Cerebellar nuclear complex (tissue), 1 donor: ENCODE results near the gene PKN3.

ENCODE experiments used
- DNase-seq, 2 experiments: peaks; one replicate each; lab custom pipeline; 2025; lab: John Stamatoyannopoulos, UW

The PKN3 gene

GRCh38 chr9:128716581-128717254 lies 14.4 kb downstream of the PKN3 start:
- DNase-seq = no peak

GRCh38 chr9:128718047-128718446 lies 15.7 kb downstream of the PKN3 start:
- DNase-seq = no peak

GRCh38 chr9:128718475-128718874 lies 16.2 kb downstream of the PKN3 start:
- DNase-seq = no peak

- DNase-seq = no peak
These were observed 17.8 kb downstream of the PKN3 start for GRCh38 chr9:128719919-128720605.

- DNase-seq = no peak
These were observed 18.7 kb downstream of the PKN3 start for GRCh38 chr9:128720841-128721486.

GRCh38 chr9:128721487-128722010 lies 19.2 kb downstream of the PKN3 start:
- no peak for DNase-seq

GRCh38 chr9:128722380-128723351 lies 20.4 kb downstream of the PKN3 start:
- no peak for DNase-seq

GRCh38 chr9:128723352-128723865 lies 21.1 kb downstream of the PKN3 start:
- no peak for DNase-seq

GRCh38 chr9:128723866-128724743 lies 21.8 kb downstream of the PKN3 start, which contains the start of gene ZDHHC12:
ZDHHC12 (minus strand) TSS chr9:128724127; CDS start chr9:128724093, 34 bp downstream.
- peak; percentile 80 to 88 for DNase-seq

- DNase-seq = peak; percentile 79 to 87
These were observed 22.5 kb downstream of the PKN3 start for GRCh38 chr9:128724744-128725211.

GRCh38 chr9:128727640-128728248 lies 25.4 kb downstream of the PKN3 start:
- DNase-seq = no peak

GRCh38 chr9:128728298-128728697 lies 26.0 kb downstream of the PKN3 start:
- no peak for DNase-seq

GRCh38 chr9:128729302-128729701 lies 27.0 kb downstream of the PKN3 start:
- no peak for DNase-seq

- no peak for DNase-seq
These were observed 27.6 kb downstream of the PKN3 start for GRCh38 chr9:128729766-128730517.

- DNase-seq = no peak
These were observed 28.8 kb downstream of the PKN3 start for GRCh38 chr9:128731093-128731492.

- no peak for DNase-seq
These were observed 29.4 kb downstream of the PKN3 start for GRCh38 chr9:128731691-128732090.

- DNase-seq = no peak
These were observed 30.3 kb downstream of the PKN3 start for GRCh38 chr9:128732576-128732975.

- no peak for DNase-seq
These were observed 31.0 kb downstream of the PKN3 start for GRCh38 chr9:128733256-128733655.

- no peak for DNase-seq
These were observed 33.1 kb downstream of the PKN3 start for GRCh38 chr9:128735373-128735772.
